Ramos (cell line): Measurements from ENCODE around the gene KRTAP23-1.

ENCODE experiments used
- in situ Hi-C: fragments of 300-500 bp; cut with MboI; formaldehyde crosslinking; loops from one replicate; pipeline ENCODE4 v1.14.3; 2022; ENCODE audit warnings: low sequenced_read_pairs; ENCODE audit not compliant: unreplicated experiment

KRTAP23-1 gene

GRCh38 chr21:30320215-30320614 lies 28.2 kb downstream of the KRTAP23-1 start, which contains the start of gene KRTAP26-1:
TSS of gene KRTAP26-1 (minus strand) at chr21:30320315. CDS start at chr21:30320035, 280 bp downstream.
- in situ Hi-C loops: no loop called here

DNA sequence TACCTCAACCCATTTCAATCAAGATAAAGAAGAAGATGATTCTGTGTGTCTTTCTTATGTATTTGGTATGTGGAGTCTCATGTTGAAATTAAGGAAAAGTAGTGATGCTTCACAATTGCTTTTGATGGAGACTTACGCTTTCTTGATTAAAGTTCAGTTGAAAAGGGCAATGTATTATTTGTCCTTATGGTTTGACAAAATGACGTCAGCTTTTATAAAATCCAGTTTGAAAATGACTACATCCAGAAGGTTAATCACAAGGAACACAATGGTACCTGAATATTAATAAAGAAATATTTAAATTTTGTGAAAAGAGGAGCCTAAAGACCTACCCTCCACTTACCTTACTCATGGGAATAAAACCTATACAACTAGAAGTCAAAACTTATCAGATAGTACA lies 32.7 kb downstream of the KRTAP23-1 start:
- in situ Hi-C loops: no loop called here

DNA sequence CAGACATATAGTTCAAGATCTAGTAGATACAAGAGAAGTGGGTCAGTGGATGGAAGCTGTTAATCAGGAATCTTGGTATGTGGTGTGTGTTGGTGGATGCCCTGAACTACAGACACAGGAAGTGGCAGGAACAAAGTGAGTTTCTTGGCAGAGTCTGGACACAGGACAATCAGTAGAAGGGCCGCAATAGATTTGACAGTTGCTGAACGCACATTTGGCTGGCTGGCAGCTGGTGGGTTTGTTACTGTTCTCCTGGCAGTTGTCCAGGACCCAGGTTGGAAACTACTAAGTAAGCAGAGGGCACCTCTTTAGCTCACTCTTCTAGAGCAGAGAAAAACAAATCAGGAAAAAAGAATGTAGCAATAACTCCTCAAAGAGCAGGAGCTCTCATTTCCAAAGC lies 41.5 kb downstream of the KRTAP23-1 start:
- in situ Hi-C loops: no loop called here

- in situ Hi-C loops: no loop called here
Observed at GRCh38 chr21:30305136-30305535, 43.3 kb downstream of the KRTAP23-1 start.
